Cortex of kidney (tissue), 1 donor: ENCODE results near the gene RCN1.
"Not testable (repeated sequence)": the region's sequence is repeated elsewhere in the genome, so short reads cannot be mapped to it uniquely, and the experiment has no call there.

ENCODE experiments used
- DNase-seq: peaks from one replicate; lab custom pipeline; 2025; lab: John Stamatoyannopoulos, UW

RCN1 gene

GRCh38 chr11:32079553-32079952, 11.3 kb upstream of the RCN1 start:
- DNase-seq = no peak

- no peak for DNase-seq
These were observed 10.4 kb upstream of the RCN1 start for GRCh38 chr11:32080361-32080980.

- no peak for DNase-seq
These were observed 9.7 kb upstream of the RCN1 start for GRCh38 chr11:32081129-32081641.

- no peak for DNase-seq
These were observed 9.0 kb upstream of the RCN1 start for GRCh38 chr11:32081901-32082300.

GRCh38 chr11:32082346-32082986, 8.4 kb upstream of the RCN1 start:
- DNase-seq = no peak

GRCh38 chr11:32087597-32087996, 3.3 kb upstream of the RCN1 start:
- no peak for DNase-seq

- no peak for DNase-seq
These were observed 2.5 kb upstream of the RCN1 start for GRCh38 chr11:32088117-32088941.

GRCh38 chr11:32092581-32093170, 1.8 kb downstream of the RCN1 start:
- DNase-seq = no peak

GRCh38 chr11:32094923-32095322, 4.0 kb downstream of the RCN1 start:
- DNase-seq = no peak

- DNase-seq = no peak
These were observed 7.4 kb downstream of the RCN1 start for GRCh38 chr11:32098142-32098903.

GRCh38 chr11:32099516-32099915, 8.6 kb downstream of the RCN1 start:
- DNase-seq = no peak

GRCh38 chr11:32100495-32100894, 9.6 kb downstream of the RCN1 start:
- DNase-seq = no peak

- DNase-seq = no peak
These were observed 10.9 kb downstream of the RCN1 start for GRCh38 chr11:32101791-32102190.

GRCh38 chr11:32103121-32103719, 12.3 kb downstream of the RCN1 start:
- not testable (repeated sequence) for DNase-seq

- DNase-seq = no peak
These were observed 13.1 kb downstream of the RCN1 start for GRCh38 chr11:32103941-32104340.

GRCh38 chr11:32105871-32106560, 15.1 kb downstream of the RCN1 start:
- no peak for DNase-seq

- no peak for DNase-seq
These were observed 16.8 kb downstream of the RCN1 start for GRCh38 chr11:32107647-32108046.

- no peak for DNase-seq
These were observed 17.7 kb downstream of the RCN1 start for GRCh38 chr11:32108576-32108975.

GRCh38 chr11:32109138-32109537, 18.3 kb downstream of the RCN1 start:
- DNase-seq = no peak

- no peak for DNase-seq
These were observed 18.7 kb downstream of the RCN1 start for GRCh38 chr11:32109592-32109991.

- DNase-seq = no peak
These were observed 19.9 kb downstream of the RCN1 start for GRCh38 chr11:32110795-32111194.
